ENCODE measurements around the gene DYNC1LI1. TPM values are rescaled to one million over a fixed set of nuclear protein-coding genes. Genes with fewer than 3 reads are reported as not detected.
A peak's percentile ranks its signal among the peaks of the same experiment; 100 is the strongest.

DYNC1LI1 gene
- total RNA-seq, 1 experiment from 2014 or later, result 42.8 TPM

GRCh38 chr3:32498252-32498651, 72.4 kb downstream of the DYNC1LI1 start:
- no peak overlapping the region for H3K4me3 Mint-ChIP-seq
- no peak for TF ChIP-seq ZBTB21 (CRISPR knock-in tag; IDR thresholded peaks at IDR 0.05; ENCODE audit: borderline replicate concordance)
- no peak for TF ChIP-seq ZNF281 (CRISPR knock-in tag; IDR thresholded peaks at IDR 0.05)
- TF ChIP-seq USF2 (CRISPR knock-in tag; IDR thresholded peaks at IDR 0.05), result no peak
- no peak for TF ChIP-seq SOX15 (CRISPR knock-in tag; IDR thresholded peaks at IDR 0.05)
- TF ChIP-seq ZMAT4 (CRISPR knock-in tag; IDR thresholded peaks at IDR 0.05), result no peak
- TF ChIP-seq ZNF219 (CRISPR knock-in tag; IDR thresholded peaks at IDR 0.05; ENCODE audit: borderline replicate concordance), result no peak
- no peak for TF ChIP-seq OVOL2 (CRISPR knock-in tag; IDR thresholded peaks at IDR 0.05; ENCODE audit: borderline replicate concordance)
- TF ChIP-seq HMGA2 (CRISPR knock-in tag; IDR thresholded peaks at IDR 0.05), result no peak
- TF ChIP-seq SMAD4 (CRISPR knock-in tag; IDR thresholded peaks at IDR 0.05), result no peak
- no peak for TF ChIP-seq MYBL2 (CRISPR knock-in tag; IDR thresholded peaks at IDR 0.05)
- TF ChIP-seq JUN (CRISPR knock-in tag; IDR thresholded peaks at IDR 0.05), result no peak
- TF ChIP-seq PREB (CRISPR knock-in tag; IDR thresholded peaks at IDR 0.05; ENCODE audit: borderline replicate concordance), result no peak
- H3K4me1 Mint-ChIP-seq, result peaks cover 22% of the 10 kb centered on the region
- DNase-seq (ENCODE audit: low spot score) (no peak), ATAC-seq (no peak)
- H3K36me3 Mint-ChIP-seq, result peaks cover 3% of the 10 kb centered on the region
- H3K9me3 Mint-ChIP-seq, result no peaks in the 10 kb centered on the region
- no peaks in the 10 kb centered on the region for H3K27me3 Mint-ChIP-seq (ENCODE audit: low read depth)
- ChIA-PET POLR2A (interaction anchor here (0.7 kb wide), 2 partner anchors 75 to 736 kb away, joined by 3 to 6 read pairs; no protein-coding TSS in a partner anchor), CTCF (no interaction called here)
- peak overlapping the region; percentile 3; the same call in 1 of the 2 replicates for H3K27ac Mint-ChIP-seq

GRCh38 chr3:32495609-32496008, 75.0 kb downstream of the DYNC1LI1 start:
- no peaks in the 10 kb centered on the region for H3K9me3 Mint-ChIP-seq
- POLR2A ChIA-PET, result no interaction called here
- DNase-seq (ENCODE audit: low spot score) (no peak), ATAC-seq (no peak)
- peaks cover 3% of the 10 kb centered on the region for H3K36me3 Mint-ChIP-seq
- H3K27ac Mint-ChIP-seq, result no peak overlapping the region
- no peaks in the 10 kb centered on the region for H3K27me3 Mint-ChIP-seq (ENCODE audit: low read depth)
- no peak for TF ChIP-seq ZNF232 (CRISPR knock-in tag; IDR thresholded peaks at IDR 0.05)
- TF ChIP-seq AR (CRISPR knock-in tag; IDR thresholded peaks at IDR 0.05), result no peak
- TF ChIP-seq PRRX2 (CRISPR knock-in tag; IDR thresholded peaks at IDR 0.05), result no peak
- TF ChIP-seq ZNF219 (CRISPR knock-in tag; IDR thresholded peaks at IDR 0.05; ENCODE audit: borderline replicate concordance), result no peak
- no peak for TF ChIP-seq E2F1 (CRISPR knock-in tag; IDR thresholded peaks at IDR 0.05)
- TF ChIP-seq TEAD1 (CRISPR knock-in tag; IDR thresholded peaks at IDR 0.05), result no peak
- H3K4me3 Mint-ChIP-seq, result no peak overlapping the region
- H3K4me1 Mint-ChIP-seq, result peaks cover 5% of the 10 kb centered on the region
- CTCF ChIA-PET, result no interaction called here

Data from WTC11 (cell line).